Stimulated activated naive CD8-positive, alpha-beta T cell treated with anti-CD3 and anti-CD28 coated beads, Interleukin-15, Interleukin-2, amounts not matched to agents 100 ng/mL and 50 ng/mL, for 24 hours (primary cell): ENCODE results near the gene KEL.

Experiments used
- H3K27ac Mint-ChIP-seq: one replicate; pipeline ENCODE4 v1.8.0; 2021; ENCODE audit warnings: mild to moderate bottlenecking, mixed read lengths
- H3K27me3 Mint-ChIP-seq: one replicate; pipeline ENCODE4 v1.8.0; 2021; ENCODE audit warnings: mixed read lengths
- H3K36me3 Mint-ChIP-seq: one replicate; pipeline ENCODE4 v1.8.0; 2021; ENCODE audit warnings: low read depth, mixed read lengths
- H3K4me1 Mint-ChIP-seq: one replicate; pipeline ENCODE4 v1.8.0; 2021; ENCODE audit warnings: low read depth, mixed read lengths
- H3K4me3 Mint-ChIP-seq: one replicate; pipeline ENCODE4 v1.8.0; 2021; ENCODE audit warnings: mild to moderate bottlenecking, mixed read lengths
- H3K9me3 Mint-ChIP-seq: one replicate; pipeline ENCODE4 v1.8.0; 2021; ENCODE audit warnings: mixed read lengths

Gene KEL

DNA sequence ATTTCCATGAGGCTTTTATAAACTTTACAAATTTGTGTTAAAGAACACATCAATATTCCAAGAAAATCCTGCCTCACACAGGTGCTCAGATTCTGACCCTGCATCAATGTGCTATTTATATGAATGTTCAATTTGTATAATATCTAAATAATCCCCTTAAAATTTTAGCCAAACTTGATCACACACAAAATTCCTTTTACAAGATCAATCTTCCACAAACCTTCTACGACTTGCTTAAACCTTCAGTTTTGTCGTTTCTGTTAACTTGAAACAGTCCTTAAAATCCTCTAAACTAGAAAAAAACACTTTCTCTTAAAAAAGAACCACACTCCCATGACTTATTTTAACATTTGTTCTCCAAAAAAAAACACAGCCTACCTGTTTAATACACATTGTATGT, 56.4 kb downstream of the KEL start:
- peaks cover 16% of the 10 kb centered on the region for H3K27me3 Mint-ChIP-seq
- H3K27ac Mint-ChIP-seq = no peak overlapping the region
- no peaks in the 10 kb centered on the region for H3K4me1 Mint-ChIP-seq
- H3K4me3 Mint-ChIP-seq = no peak overlapping the region
- H3K9me3 Mint-ChIP-seq = no peaks in the 10 kb centered on the region
- H3K36me3 Mint-ChIP-seq = no peaks in the 10 kb centered on the region

DNA sequence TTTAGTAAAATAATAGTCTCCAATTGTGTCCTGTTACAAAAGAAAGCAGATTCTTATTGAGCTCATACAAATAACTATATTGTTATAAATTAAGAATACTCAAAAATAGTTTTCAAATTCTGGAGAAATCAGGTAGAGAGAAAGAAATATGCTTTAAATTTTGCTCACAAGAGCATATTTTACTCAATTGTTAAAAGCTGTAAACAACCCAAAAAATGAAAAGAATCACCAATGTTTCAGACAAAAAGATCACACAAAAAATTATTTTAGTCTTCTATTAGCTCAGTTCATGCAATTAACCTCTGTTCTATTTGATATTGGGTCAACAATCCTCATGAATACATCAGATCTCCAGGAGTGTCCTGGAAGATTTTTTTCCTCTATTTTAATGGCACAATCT, 58.0 kb downstream of the KEL start:
- no peaks in the 10 kb centered on the region for H3K9me3 Mint-ChIP-seq
- no peaks in the 10 kb centered on the region for H3K4me1 Mint-ChIP-seq
- H3K36me3 Mint-ChIP-seq = no peaks in the 10 kb centered on the region
- no peak overlapping the region for H3K4me3 Mint-ChIP-seq
- no peak overlapping the region for H3K27ac Mint-ChIP-seq
- H3K27me3 Mint-ChIP-seq = peaks cover 13% of the 10 kb centered on the region

DNA sequence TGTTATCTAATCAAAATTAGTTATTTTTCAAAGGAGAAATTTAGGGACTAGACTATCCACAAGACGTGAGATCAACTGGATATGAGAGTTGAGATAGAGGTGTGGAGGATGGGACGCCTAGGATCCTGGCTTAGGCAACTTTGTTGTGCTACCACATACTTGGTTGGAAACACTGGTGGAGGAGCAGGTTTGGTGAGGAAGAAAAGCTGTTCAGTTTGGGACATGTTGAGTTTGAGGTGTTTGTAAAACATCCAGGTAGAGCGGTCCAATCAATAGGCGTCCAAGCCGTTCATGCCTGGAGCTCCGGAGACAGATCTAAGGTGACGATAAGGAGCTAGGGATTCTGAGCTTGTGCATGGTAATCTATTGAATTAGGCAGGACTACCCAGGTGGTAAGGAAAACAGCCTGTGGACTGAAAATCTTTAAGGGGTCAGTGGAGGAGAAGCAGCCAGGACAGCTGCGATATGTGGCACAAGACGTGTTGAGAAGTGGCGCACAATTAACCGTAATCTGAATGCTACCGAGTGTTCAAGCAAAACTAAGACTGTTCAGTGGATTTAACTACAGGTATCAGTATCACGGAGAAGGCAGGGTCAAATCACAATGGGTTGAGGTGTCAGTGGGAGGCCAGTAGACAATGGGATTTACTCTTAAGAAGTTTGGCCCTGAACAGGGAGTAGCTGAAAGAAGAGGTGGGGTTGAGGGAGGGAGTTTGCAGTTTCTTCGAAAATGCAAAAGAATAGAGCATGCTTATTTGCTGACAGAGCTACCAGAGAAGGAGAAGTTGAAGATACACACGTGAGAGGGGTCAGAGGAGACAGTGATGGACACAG, 60.5 kb downstream of the KEL start:
- no peaks in the 10 kb centered on the region for H3K36me3 Mint-ChIP-seq
- H3K27me3 Mint-ChIP-seq = no peaks in the 10 kb centered on the region
- no peak overlapping the region for H3K4me3 Mint-ChIP-seq
- H3K4me1 Mint-ChIP-seq = no peaks in the 10 kb centered on the region
- no peaks in the 10 kb centered on the region for H3K9me3 Mint-ChIP-seq
- no peak overlapping the region for H3K27ac Mint-ChIP-seq

DNA sequence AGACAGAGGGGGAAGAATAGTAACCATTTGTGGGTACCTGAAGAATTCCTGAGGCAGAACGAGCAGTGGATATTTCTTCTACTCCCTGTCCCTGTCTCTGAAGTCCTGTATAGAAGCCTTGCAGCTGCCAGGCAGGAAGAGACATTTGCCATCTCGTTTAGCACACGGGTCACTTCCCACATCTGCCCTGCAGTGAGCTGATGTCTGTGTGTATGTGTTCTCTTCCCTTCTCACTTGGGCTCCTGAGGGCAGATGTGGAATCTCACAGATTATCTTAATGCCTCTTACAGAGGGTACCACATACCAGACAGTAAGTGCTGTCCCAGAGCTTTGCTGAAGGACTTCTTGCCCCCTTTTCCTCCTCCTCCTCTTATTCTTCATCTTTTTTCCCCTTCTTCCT, 62.5 kb downstream of the KEL start:
- Mint-ChIP-seq H3K36me3 (no peaks in the 10 kb centered on the region), H3K27me3 (no peaks in the 10 kb centered on the region), H3K9me3 (no peaks in the 10 kb centered on the region), H3K27ac (no peak overlapping the region), H3K4me1 (no peaks in the 10 kb centered on the region), H3K4me3 (no peak overlapping the region)

DNA sequence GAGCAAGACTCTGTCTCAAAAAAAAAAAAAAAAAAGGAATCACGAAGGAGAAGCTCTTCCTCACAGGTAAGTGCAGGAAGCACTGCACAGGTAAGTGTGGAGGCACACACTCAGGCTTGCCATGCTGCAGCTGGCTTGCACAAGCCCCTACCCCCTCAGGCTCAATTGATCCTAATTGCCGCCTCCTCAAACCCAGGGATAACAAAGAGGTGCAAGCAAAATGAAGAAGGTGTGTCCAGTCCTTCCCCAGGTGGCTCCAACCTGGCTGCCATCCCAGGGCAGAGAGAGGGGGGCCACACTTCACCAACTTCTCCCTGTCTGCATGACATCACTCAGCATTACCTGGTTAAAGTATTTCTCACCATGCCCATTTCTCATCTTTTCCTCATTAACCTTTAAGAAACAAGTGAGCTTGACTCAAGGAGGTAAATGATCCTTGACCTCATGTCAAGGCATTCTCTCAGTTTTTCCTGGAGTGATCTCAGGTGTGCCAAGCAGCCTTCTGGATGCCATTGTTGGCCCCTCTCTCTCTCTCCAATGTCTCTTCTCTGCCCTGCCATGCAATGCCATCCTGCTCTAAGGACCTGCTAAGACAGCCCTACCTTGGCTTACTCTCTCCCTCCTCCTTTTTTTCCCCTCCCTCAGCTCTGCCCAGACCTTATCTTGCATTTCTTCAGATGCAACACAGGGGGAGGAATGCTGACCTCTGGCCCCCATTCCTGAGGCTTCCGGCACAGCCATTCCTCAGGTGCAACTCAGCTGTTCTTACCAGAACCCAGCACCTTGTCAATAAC, 63.6 kb downstream of the KEL start:
- H3K27me3 Mint-ChIP-seq = no peaks in the 10 kb centered on the region
- H3K27ac Mint-ChIP-seq = no peak overlapping the region
- H3K36me3 Mint-ChIP-seq = no peaks in the 10 kb centered on the region
- no peak overlapping the region for H3K4me3 Mint-ChIP-seq
- H3K4me1 Mint-ChIP-seq = no peaks in the 10 kb centered on the region
- no peaks in the 10 kb centered on the region for H3K9me3 Mint-ChIP-seq

DNA sequence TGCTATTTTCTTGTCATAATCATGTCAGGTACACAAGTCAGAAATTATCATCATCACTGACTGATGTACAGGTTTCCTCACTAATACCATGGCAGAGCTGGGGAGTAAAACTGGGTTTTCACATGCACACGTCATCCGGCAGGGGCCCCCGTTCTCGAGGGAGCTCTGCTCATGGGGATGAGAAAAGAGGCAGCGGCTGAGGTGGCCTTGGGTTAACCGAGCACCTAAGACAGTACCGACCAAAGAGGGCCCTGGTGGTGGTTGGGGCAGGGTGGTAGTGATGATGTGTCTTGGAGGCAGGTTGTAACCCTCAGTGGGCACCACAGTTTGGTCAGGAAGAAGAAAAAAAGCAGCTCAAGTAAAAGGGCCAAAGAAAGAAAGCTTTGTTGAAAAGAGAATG, 64.5 kb downstream of the KEL start:
- no peak overlapping the region for H3K4me3 Mint-ChIP-seq
- no peaks in the 10 kb centered on the region for H3K9me3 Mint-ChIP-seq
- no peaks in the 10 kb centered on the region for H3K4me1 Mint-ChIP-seq
- no peaks in the 10 kb centered on the region for H3K36me3 Mint-ChIP-seq
- H3K27me3 Mint-ChIP-seq = no peaks in the 10 kb centered on the region
- H3K27ac Mint-ChIP-seq = no peak overlapping the region

DNA sequence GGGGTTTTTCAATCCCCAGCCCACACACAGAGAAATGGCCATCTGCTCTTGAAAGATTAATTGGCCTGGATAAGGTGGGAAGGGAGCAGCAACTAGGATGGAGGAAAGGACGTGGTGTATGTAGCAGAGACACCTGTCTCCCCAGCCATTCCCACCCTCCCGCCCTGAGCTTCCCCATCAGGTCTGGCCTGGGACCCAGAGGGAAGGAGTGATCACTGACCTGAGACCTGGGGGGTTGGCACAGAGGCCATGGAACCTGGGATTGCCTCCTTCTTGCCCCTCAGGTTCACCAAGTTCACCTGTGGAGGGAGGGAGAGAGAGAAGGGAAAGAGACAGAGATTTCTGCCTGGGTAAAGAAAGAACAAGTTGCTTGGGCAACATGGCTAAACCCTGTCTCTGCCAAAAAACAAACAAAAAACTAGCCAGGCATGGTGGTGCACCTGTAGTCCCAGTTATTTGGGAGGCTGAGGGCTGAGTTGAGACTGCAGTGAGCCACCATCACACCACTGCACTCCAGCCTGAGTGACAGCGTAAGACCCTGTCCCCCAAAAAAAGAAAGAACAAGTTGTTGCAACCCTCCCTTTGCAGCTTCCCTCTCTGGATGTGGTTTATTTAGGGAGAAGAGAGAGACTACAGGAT, 65.3 kb downstream of the KEL start:
- no peaks in the 10 kb centered on the region for H3K36me3 Mint-ChIP-seq
- H3K4me1 Mint-ChIP-seq = no peaks in the 10 kb centered on the region
- H3K27me3 Mint-ChIP-seq = no peaks in the 10 kb centered on the region
- H3K4me3 Mint-ChIP-seq = no peak overlapping the region
- H3K27ac Mint-ChIP-seq = no peak overlapping the region
- H3K9me3 Mint-ChIP-seq = no peaks in the 10 kb centered on the region

DNA sequence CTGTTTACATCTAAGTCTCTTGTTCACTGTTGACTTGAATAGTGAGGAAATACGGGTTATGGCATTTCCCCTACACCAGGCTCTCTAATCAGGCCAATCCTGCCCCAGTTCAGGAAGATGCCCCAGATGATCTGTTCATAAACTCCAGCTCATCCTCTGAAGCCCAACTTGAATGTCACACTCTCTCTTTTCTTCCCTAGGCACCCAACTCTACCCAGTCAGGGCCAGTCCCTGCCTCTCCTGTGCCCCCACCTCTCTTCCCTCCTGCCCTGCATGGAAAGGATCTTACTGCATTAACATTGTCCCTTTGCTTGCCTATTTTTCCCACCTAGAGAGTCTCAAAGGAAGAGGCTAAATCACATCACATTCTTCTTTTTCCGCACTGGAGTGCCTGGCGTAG, 66.0 kb downstream of the KEL start:
- H3K36me3 Mint-ChIP-seq = no peaks in the 10 kb centered on the region
- H3K9me3 Mint-ChIP-seq = no peaks in the 10 kb centered on the region
- no peak overlapping the region for H3K4me3 Mint-ChIP-seq
- no peaks in the 10 kb centered on the region for H3K4me1 Mint-ChIP-seq
- no peak overlapping the region for H3K27ac Mint-ChIP-seq
- no peaks in the 10 kb centered on the region for H3K27me3 Mint-ChIP-seq

DNA sequence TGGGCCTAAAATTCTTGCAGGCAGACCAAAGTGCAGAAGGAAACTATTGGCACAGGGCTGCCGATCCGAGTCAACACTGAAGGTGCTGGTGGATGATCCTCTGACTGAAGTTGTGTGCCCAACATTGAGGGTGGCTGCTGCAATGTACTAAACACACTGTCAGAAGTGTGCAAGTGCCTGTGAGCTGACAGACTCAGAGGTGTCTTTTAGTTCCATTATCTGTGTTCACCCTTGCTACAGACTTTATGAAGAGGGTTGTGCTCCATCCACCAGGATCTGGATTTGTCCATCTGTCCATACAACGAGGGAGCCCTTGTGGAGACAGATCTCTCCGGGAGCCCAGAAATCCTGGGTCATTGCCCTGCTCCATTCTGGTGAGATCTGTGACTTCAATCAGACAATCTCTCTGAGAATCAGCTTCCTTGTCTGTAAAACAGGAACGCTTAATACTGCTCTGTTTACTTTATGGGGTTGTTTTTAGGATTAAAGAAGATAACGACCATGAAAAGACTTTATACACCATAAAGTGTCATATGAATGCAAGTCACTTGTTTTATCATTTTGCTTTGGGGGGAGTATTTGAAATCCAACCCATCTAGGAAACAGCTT, 67.1 kb downstream of the KEL start:
- H3K9me3 Mint-ChIP-seq = no peaks in the 10 kb centered on the region
- no peaks in the 10 kb centered on the region for H3K36me3 Mint-ChIP-seq
- no peaks in the 10 kb centered on the region for H3K4me1 Mint-ChIP-seq
- no peak overlapping the region for H3K27ac Mint-ChIP-seq
- no peaks in the 10 kb centered on the region for H3K27me3 Mint-ChIP-seq
- H3K4me3 Mint-ChIP-seq = no peak overlapping the region

DNA sequence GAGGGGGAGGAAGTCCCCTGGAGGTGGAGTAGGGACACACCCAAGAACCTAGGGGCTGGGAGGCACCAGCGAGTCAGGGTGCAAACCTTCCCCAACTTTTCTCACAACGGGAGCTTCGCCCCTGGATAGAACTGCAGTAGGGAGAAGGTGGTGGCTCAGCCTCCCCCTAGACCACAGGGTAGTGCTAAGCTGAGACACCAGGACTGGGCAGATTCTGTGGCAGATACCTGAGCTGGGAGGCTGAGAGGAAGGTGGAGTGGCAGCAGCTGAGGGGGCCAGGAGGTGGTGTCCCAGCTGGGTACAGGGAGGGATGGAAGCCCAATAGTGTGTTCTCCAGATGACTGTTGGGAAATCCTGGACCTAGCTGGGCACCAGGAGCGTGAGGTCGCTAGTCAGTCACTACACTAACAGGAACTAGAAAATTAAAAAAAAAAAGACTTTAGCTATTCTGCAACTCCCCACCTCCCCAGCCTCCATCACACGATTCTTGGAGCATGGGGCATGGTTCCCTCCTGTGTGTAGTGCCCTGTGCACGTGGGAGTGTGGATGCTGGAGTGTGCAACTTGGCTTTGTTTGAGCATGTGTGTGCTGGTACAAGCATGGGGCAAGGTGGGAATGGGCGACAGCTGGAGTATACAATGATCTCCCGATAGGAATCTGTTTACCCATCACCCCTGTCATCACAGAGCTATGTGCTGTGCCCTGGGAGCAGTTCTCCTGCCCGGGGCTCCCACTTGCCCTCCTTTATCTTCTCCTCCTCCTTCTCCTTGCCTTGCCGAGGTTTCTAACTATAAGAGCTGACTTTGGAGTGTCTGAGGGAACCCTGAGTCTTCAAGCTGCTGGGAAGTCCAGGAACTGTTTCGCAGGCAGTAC, 67.8 kb downstream of the KEL start:
- no peaks in the 10 kb centered on the region for H3K9me3 Mint-ChIP-seq
- no peak overlapping the region for H3K4me3 Mint-ChIP-seq
- H3K4me1 Mint-ChIP-seq = no peaks in the 10 kb centered on the region
- no peak overlapping the region for H3K27ac Mint-ChIP-seq
- no peaks in the 10 kb centered on the region for H3K36me3 Mint-ChIP-seq
- H3K27me3 Mint-ChIP-seq = no peaks in the 10 kb centered on the region

DNA sequence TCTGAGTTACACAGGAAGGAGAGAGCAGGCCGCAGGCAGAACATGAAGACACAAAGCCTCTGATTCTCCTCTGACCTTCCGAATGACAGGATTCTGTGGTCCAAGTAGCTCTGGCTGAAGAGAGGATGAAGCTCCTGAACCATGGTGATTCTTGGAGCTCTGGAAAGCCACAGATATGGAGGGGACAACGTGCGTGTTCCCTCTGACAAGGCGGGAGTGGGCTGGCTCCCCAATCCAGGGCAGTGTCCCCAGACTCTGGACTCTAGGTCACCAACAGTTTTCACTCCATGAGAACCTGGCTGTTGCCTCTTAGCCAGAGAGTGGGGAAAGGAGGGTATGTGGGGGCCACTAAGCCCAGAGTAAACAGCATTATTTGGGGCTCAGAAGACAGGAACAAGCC, 69.2 kb downstream of the KEL start:
- Mint-ChIP-seq H3K4me3 (no peak overlapping the region), H3K27me3 (no peaks in the 10 kb centered on the region), H3K9me3 (no peaks in the 10 kb centered on the region), H3K36me3 (no peaks in the 10 kb centered on the region), H3K4me1 (no peaks in the 10 kb centered on the region), H3K27ac (no peak overlapping the region)

DNA sequence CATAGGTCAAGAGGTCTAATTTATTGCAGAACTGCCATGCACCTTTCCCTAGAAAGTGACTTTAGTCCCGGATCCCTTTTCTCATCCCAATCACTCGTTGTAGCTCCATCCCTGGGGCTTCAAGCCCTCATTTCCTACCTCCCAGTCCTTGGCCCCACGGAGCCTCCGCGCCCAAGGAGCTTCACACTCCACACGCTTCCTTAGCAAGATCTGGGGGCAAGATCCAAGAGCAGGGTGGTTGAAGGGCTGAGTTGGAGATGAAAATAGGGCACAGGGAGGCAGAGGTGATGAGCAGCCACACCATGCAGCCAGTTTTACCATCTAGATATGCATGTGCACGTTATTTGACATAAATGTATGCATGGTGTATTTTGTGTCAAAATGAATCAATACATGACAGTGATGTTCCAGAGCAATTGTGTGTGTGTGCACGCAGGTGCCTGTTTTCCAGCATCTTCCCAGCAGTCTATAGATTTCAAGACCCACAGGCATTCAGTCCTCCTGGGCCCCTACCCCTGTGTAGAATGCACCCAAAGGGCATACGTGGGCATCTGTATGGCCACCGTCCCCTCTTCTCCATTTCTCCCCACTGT, 70.6 kb downstream of the KEL start:
- Mint-ChIP-seq H3K27me3 (no peaks in the 10 kb centered on the region), H3K4me3 (no peak overlapping the region), H3K4me1 (no peaks in the 10 kb centered on the region), H3K9me3 (no peaks in the 10 kb centered on the region), H3K27ac (no peak overlapping the region), H3K36me3 (no peaks in the 10 kb centered on the region)
